Thyroid gland (tissue), 4 donors: ENCODE results near the gene PPM1M.

ENCODE experiments used
- POLR2A ChIP-seq, 2 donors: fragments of 450-650 bp; IDR thresholded peaks; one replicate each; pipeline ENCODE4 v1.6.1; 2017; ENCODE audit warnings: antibody characterized with exemption in 2 of 2, mild to moderate bottlenecking in 2 of 2, moderate library complexity in 1 of 2
- TF ChIP-seq, protein P1 (sequence below), 6 experiments: fragments of 200-600 bp in 3 of 6; fragments of 450-650 bp in 3 of 6; sonication (generic) in 3 of 6; IDR thresholded peaks; one replicate each; pipeline ENCODE4 v1.5.1; 2016 to 2019; ENCODE audit warnings: antibody characterized with exemption in 6 of 6, mild to moderate bottlenecking in 2 of 6, inconsistent platforms in 1 of 6, moderate library complexity in 1 of 6

DNA sequence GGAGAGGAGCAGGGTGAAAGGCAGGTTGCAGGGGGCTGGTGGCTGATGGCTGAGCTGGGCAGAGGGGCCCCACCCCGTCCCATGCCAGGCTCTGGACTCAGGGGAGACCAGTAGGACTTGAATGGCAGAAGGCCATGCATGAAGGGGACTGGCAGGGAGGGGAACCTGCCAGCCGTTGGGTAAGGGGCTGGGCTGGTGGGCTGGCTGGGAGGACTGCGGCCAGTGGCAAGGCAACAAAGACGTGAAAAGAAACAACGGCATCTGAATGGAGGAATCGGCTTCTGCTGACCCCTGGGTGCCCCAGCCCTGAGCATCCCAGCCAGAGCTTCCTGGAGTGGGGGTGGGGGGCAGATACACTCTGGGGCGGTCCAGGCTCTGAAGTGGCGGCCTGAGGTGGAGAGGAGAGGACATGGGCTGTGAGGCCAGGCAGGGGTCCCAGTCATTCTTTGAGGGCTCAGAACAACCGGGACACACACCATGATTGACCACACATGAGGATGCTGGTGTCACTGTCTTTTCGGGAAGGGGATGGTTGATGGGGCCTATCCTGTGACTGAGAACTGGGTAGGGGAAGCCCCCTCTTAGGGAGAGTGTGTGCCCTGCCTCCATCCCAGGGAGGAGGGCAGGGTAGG lies 53.8 kb downstream of the PPM1M start:
- TF ChIP-seq, protein P1, sequence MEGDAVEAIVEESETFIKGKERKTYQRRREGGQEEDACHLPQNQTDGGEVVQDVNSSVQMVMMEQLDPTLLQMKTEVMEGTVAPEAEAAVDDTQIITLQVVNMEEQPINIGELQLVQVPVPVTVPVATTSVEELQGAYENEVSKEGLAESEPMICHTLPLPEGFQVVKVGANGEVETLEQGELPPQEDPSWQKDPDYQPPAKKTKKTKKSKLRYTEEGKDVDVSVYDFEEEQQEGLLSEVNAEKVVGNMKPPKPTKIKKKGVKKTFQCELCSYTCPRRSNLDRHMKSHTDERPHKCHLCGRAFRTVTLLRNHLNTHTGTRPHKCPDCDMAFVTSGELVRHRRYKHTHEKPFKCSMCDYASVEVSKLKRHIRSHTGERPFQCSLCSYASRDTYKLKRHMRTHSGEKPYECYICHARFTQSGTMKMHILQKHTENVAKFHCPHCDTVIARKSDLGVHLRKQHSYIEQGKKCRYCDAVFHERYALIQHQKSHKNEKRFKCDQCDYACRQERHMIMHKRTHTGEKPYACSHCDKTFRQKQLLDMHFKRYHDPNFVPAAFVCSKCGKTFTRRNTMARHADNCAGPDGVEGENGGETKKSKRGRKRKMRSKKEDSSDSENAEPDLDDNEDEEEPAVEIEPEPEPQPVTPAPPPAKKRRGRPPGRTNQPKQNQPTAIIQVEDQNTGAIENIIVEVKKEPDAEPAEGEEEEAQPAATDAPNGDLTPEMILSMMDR (IDR thresholded peaks at IDR 0.05): no peak
- no peak for TF ChIP-seq POLR2A (IDR thresholded peaks at IDR 0.05)
